ENCODE measurements around the gene HVCN1.

GRCh38 chr12:110708917-110709316, 20.0 kb upstream of the HVCN1 start:
- no peak for TF ChIP-seq CTCF (IDR thresholded peaks at IDR 0.05)
- TF ChIP-seq POLR2A (IDR thresholded peaks at IDR 0.05), result no peak

All from body of pancreas (tissue), 4 donors.